Body of pancreas (tissue), 4 donors: ENCODE results near the gene BPIFB2.

Experiments
- POLR2A ChIP-seq, 3 donors: fragments of 450-650 bp; IDR thresholded peaks; one replicate each; pipeline ENCODE4 v1.6.1; 2016; ENCODE audit warnings: antibody characterized with exemption in 3 of 3, mild to moderate bottlenecking in 2 of 3
- TF ChIP-seq, protein P1 (sequence below), 7 experiments: fragments of 450-650 bp in 4 of 7; fragments of 200-600 bp in 3 of 7; sonication (generic) in 3 of 7; IDR thresholded peaks; one replicate each; pipeline ENCODE4 v1.5.1; 2016 to 2019; ENCODE audit warnings: antibody characterized with exemption in 7 of 7

DNA sequence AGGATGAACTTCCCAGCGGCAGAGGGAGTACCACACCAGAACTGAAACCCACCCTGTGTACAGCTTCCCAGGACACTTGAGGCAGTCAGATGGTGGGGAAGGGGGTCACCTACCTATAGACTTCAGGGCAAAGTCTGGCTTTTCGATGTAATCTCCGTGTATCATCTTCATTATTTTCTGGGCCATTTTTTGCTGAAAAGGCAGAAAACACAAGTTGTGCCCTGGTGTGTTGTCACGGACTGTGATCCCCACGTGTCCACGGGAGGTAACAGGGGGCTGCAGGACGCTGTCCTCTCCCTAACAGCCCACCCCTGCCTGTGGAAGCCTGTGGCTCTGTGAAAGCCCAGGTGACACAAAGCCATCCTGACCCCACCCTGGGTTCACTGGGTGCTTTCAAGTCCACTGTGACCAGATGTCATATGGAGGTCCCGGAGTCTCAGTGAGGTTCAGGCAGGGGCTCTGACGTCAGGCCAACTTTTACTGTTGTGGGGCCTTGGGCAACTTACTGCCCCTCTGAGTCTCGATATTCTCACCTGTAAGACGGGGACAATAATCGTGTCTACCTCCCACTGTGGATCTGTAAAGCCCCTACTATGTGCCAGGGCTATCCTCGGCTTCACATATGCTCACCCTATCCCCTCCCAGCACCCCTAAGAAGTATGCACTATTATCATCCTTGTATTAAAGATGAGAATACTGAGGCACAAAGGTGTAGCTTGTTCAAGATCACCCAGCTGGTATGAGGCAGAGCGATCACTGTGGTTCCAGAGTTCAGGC is 17.8 kb upstream of the BPIFB2 start:
- no peak for TF ChIP-seq POLR2A (IDR thresholded peaks at IDR 0.05)
- TF ChIP-seq, protein P1, sequence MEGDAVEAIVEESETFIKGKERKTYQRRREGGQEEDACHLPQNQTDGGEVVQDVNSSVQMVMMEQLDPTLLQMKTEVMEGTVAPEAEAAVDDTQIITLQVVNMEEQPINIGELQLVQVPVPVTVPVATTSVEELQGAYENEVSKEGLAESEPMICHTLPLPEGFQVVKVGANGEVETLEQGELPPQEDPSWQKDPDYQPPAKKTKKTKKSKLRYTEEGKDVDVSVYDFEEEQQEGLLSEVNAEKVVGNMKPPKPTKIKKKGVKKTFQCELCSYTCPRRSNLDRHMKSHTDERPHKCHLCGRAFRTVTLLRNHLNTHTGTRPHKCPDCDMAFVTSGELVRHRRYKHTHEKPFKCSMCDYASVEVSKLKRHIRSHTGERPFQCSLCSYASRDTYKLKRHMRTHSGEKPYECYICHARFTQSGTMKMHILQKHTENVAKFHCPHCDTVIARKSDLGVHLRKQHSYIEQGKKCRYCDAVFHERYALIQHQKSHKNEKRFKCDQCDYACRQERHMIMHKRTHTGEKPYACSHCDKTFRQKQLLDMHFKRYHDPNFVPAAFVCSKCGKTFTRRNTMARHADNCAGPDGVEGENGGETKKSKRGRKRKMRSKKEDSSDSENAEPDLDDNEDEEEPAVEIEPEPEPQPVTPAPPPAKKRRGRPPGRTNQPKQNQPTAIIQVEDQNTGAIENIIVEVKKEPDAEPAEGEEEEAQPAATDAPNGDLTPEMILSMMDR (IDR thresholded peaks at IDR 0.05) = no peak
